Activated naive CD8-positive, alpha-beta T cell treated with anti-CD3 and anti-CD28 coated beads for 36 hours (primary cell): ENCODE results near the gene CXorf58. TPM values are rescaled to one million over a fixed set of nuclear protein-coding genes. Genes with fewer than 3 reads are reported as not detected.
"Not testable (repeated sequence)": the region's sequence is repeated elsewhere in the genome, so short reads cannot be mapped to it uniquely, and the experiment has no call there.

Experiments
- DNase-seq: peaks from one replicate; pipeline ENCODE4 v3.0.0; 2021
- H3K27ac Mint-ChIP-seq: one replicate; pipeline ENCODE4 v1.8.0; 2022; ENCODE audit warnings: mild to moderate bottlenecking, moderate library complexity, mixed read lengths
- H3K27me3 Mint-ChIP-seq: one replicate; pipeline ENCODE4 v1.8.0; 2022; ENCODE audit warnings: mild to moderate bottlenecking, mixed read lengths
- H3K36me3 Mint-ChIP-seq: one replicate; pipeline ENCODE4 v1.8.0; 2021; ENCODE audit warnings: mild to moderate bottlenecking, mixed read lengths
- H3K4me1 Mint-ChIP-seq: one replicate; pipeline ENCODE4 v1.8.0; 2021; ENCODE audit warnings: mixed read lengths
- H3K4me3 Mint-ChIP-seq: one replicate; pipeline ENCODE4 v1.8.0; 2022; ENCODE audit warnings: mild to moderate bottlenecking, moderate library complexity, mixed read lengths
- H3K9me3 Mint-ChIP-seq: one replicate; pipeline ENCODE4 v1.8.0; 2022; ENCODE audit warnings: mixed read lengths
- total RNA-seq, 2 experiments: library from RNA; stranded (reverse); gene quantifications; one replicate each; pipeline ENCODE4 v1.2.3, GENCODE V29; 2021

CXorf58 gene
- total RNA-seq, 2 experiments from 2014 or later = 0.24 TPM; not detected in 1

DNA sequence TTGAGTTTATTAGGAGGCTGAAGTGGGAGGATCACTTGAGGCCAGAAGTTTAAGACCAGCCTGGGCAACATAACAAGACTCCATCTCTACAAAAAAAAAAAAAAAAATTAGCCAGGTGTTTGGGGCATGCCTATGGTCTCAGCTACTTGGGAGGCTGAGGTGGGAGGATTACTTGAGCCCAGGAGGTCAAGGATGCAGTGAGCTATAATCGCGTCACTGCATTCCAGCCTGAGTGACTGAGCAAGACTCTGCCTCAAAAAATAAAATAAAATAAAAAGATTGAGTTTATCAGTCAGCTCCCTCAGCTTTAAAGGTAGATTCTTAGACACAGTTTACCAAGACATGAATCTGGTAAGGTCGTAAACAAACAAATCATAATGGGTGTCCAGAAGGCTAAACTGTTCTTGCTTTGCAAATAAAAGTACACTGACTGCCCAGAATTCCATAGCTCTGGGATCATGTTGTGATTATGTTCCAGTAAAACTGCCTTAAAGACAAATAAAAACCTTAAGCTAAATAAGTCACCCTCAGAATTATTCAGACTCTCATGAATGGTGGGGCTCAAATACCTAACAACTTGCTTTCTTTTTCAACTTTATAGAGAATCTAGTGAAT lies 18.8 kb upstream of the CXorf58 start:
- H3K4me3 Mint-ChIP-seq = no peak overlapping the region
- H3K27me3 Mint-ChIP-seq = no peaks in the 10 kb centered on the region
- H3K9me3 Mint-ChIP-seq = no peaks in the 10 kb centered on the region
- DNase-seq = no peak
- H3K36me3 Mint-ChIP-seq = peaks cover 5% of the 10 kb centered on the region
- no peak overlapping the region for H3K27ac Mint-ChIP-seq
- H3K4me1 Mint-ChIP-seq = peaks cover 7% of the 10 kb centered on the region

DNA sequence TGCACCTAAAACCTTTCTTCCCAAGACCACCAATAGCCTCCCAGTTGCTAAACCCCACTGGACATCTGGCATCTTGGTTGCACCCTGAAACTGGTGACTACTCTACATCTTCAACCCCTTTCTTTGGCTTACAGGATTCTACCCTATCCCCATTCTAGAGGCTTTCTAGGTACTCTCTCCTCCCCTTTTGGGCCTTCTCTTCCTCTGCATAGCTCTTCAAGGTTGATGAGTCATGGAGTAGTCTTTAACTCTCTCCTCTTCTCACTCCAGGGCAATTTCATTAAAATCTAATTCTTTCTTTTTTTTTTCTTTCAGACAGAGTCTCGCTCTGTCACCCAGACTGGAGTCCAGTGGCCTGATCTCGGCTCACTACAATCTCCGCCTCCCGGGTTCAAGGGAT lies 16.9 kb upstream of the CXorf58 start:
- Mint-ChIP-seq H3K27ac (no peak overlapping the region), H3K27me3 (no peaks in the 10 kb centered on the region), H3K4me1 (peaks cover 1% of the 10 kb centered on the region), H3K36me3 (peaks cover 3% of the 10 kb centered on the region), H3K4me3 (no peak overlapping the region), H3K9me3 (no peaks in the 10 kb centered on the region)
- no peak for DNase-seq

DNA sequence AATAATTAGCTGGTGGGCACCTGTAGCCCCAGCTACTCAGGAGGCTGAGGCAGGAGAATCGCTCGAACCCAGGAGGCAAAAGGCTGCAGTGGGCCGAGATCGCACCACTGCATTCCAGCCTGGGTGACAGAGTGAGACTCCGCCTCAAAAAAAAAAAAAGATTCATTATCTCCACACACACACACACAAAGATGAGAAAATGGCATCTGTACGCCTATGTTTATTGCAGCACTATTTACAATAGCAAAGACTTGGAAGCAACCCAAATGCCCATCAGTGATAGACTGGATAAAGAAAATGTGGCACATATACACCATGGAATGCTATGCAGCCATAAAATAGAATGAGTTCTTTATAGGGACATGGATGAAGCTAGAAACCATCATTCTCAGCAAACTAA lies 12.8 kb upstream of the CXorf58 start:
- not testable (repeated sequence) for H3K36me3 Mint-ChIP-seq, H3K27me3 Mint-ChIP-seq, DNase-seq, H3K9me3 Mint-ChIP-seq, H3K27ac Mint-ChIP-seq, H3K4me3 Mint-ChIP-seq, H3K4me1 Mint-ChIP-seq

DNA sequence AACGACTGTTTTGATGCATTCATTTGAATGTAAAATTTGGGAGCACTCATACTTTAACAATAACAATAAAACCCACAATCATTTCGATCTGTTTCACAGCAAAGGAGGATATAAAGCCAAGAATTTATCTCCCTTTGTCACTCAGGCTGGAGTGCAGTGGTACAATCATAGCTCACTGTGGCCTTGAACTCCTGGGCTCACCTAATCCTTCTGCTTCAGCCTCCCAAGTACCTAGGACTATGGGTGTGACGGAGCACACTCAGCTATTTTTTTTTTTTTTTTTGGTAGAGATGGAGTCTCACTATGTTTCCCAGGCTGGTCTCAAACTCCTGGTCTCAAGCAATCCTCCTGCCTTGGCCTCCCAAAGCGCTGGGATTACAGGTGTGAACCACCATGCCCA lies 11.3 kb upstream of the CXorf58 start:
- not testable (repeated sequence) for H3K4me1 Mint-ChIP-seq, H3K27ac Mint-ChIP-seq

DNA sequence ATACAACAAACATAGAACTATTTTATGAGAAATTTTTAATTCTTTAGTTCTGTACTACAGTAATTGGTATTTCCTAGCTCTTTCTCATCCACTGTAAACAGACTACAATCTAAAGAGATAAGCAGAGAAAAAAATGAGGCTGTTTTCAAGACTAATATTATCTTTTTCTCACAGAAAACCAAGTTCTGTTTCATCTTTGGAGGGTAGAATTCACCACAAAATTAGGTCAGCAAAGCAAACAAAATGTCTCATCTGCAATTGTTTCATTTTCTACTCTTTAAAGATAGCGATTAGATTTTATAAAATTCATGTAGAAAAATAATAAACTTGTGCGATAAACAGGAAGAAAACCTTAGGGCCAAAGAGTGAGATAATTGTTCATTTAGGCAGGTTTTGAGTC lies 10.8 kb upstream of the CXorf58 start:
- DNase-seq = no peak
- no peaks in the 10 kb centered on the region for H3K9me3 Mint-ChIP-seq
- no peaks in the 10 kb centered on the region for H3K27me3 Mint-ChIP-seq
- no peak overlapping the region for H3K27ac Mint-ChIP-seq
- no peak overlapping the region for H3K4me3 Mint-ChIP-seq
- H3K36me3 Mint-ChIP-seq = no peaks in the 10 kb centered on the region
- H3K4me1 Mint-ChIP-seq = peaks cover 6% of the 10 kb centered on the region

More for the DNA sequence above, 11.3 kb upstream of the CXorf58 start:
- H3K36me3 Mint-ChIP-seq, H3K9me3 Mint-ChIP-seq, DNase-seq, H3K4me3 Mint-ChIP-seq, H3K27me3 Mint-ChIP-seq: not testable (repeated sequence)

DNA sequence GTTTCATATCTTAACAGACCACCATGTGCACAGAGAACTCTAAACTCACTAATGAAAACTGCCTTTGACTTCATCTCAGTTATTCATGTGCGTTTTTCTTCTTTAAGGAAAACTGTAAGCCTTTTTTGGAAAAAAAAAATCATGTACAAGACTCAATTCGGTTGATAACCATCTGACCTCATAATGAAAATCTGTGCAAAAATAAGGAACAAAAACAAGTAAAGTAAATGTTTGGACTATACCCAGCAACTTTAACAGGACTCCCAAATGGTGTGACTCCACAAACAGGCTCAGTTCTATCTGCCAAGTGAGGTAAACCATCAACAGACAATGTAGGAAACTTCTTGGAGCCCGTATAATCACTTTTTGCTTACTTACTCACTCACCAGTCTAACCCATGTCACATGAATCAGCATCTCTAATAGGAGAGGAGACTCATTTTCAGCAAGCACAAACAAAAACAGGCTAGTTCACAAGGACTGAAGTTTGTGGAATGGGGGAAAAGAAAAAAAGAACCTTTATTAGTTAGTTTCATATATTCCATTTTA lies 9.3 kb upstream of the CXorf58 start:
- Mint-ChIP-seq H3K4me3 (no peak overlapping the region), H3K27ac (no peak overlapping the region), H3K36me3 (no peaks in the 10 kb centered on the region), H3K4me1 (peaks cover 6% of the 10 kb centered on the region), H3K27me3 (no peaks in the 10 kb centered on the region), H3K9me3 (no peaks in the 10 kb centered on the region)
- no peak for DNase-seq

DNA sequence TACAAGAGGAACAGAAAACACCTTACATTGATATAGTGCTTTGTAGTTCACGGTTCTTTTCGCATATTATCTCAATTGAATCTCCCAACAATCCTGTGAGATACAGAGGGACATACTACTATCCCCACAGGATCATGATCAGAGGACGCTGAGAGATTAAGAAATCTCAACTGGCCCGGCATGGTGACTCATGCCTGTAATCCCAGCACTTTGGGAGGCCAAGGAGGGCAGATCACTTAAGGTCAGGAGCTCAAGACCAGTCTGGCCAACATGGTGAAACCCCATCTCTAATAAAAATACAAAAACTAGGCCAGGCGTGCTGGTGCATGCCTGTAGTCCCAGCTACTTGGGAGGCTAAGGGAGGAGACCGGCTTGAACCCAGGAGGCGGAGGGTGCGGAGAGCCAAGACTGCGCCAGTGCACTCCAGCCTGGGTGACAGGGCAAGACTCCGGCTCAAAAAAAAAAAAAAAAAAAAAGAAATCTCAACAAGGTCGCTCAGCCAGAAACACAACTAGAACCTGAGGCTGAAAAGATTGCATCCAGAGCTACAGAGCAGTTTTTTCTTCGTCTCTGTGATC lies 7.5 kb upstream of the CXorf58 start:
- no peak overlapping the region for H3K27ac Mint-ChIP-seq

DNA sequence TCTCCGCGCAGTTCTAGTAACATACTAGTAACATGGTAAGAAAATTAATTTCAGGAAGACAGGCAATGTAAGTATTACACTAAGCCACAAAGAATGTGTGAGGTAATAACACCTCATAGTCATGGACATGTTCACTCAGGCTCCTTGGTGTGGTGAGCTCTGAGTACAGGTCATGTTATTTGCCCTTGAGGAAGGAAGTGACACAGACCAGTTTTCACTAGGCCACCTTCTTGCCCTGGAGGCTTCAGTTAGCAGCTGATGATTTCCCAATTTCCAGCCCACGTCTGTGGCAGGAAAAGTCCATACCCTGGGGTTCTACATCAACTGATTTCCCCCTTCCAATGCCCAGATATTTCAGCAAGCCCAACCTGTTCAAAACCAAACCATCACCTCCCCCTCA lies 6.7 kb upstream of the CXorf58 start:
- Mint-ChIP-seq H3K4me3 (no peak overlapping the region), H3K27ac (no peak overlapping the region), H3K9me3 (no peaks in the 10 kb centered on the region), H3K4me1 (peaks cover 8% of the 10 kb centered on the region), H3K27me3 (no peaks in the 10 kb centered on the region), H3K36me3 (no peaks in the 10 kb centered on the region)
- DNase-seq = no peak

More for the DNA sequence above, 7.5 kb upstream of the CXorf58 start:
- DNase-seq = no peak
- Mint-ChIP-seq H3K27me3 (no peaks in the 10 kb centered on the region), H3K4me1 (peaks cover 6% of the 10 kb centered on the region), H3K36me3 (no peaks in the 10 kb centered on the region), H3K4me3 (no peak overlapping the region), H3K9me3 (no peaks in the 10 kb centered on the region)

DNA sequence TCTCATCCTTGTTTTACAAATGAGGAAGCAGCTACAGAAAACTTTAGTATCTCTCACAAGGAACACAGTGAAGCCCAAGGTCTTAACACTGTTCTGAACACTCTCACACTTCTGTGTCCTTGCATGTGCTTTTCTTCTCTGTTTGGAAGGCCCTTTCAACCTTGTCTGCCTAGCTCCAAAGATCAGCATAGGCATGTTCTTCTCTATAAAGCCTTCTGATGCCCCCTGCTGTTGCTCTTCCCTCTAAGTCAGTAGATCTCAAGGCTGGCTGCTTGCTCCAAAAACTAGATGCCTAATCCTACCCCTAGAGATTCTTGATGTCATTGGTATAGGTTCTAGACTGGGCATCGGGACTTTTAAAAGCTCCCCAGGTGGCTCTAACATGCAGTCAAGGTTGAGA lies 6.0 kb upstream of the CXorf58 start:
- H3K27me3 Mint-ChIP-seq = no peaks in the 10 kb centered on the region
- no peak overlapping the region for H3K27ac Mint-ChIP-seq
- no peaks in the 10 kb centered on the region for H3K36me3 Mint-ChIP-seq
- peak; percentile 9 for DNase-seq
- H3K9me3 Mint-ChIP-seq = no peaks in the 10 kb centered on the region
- H3K4me3 Mint-ChIP-seq = no peak overlapping the region
- H3K4me1 Mint-ChIP-seq = peaks cover 12% of the 10 kb centered on the region

DNA sequence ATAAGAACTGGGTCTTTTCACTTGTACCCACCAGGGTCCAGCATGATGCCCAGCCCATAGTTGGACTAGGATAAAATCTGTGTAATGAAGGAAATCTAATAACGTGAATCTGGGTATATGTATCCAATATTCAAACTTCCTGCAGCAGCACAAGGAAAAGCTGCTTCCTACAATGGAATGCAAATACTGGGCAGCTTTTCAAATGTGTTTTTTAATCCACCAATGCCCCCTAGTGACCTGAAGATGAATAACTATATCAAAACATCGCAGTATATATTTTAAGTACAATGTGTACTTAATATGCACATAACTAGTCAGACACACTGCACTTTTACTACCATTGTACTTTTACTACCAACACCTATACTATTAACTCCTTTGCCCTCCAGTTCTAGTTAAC lies 5.4 kb upstream of the CXorf58 start:
- H3K27ac Mint-ChIP-seq = no peak overlapping the region
- no peaks in the 10 kb centered on the region for H3K36me3 Mint-ChIP-seq
- H3K9me3 Mint-ChIP-seq = no peaks in the 10 kb centered on the region
- DNase-seq = no peak
- H3K27me3 Mint-ChIP-seq = no peaks in the 10 kb centered on the region
- H3K4me1 Mint-ChIP-seq = peaks cover 8% of the 10 kb centered on the region
- no peak overlapping the region for H3K4me3 Mint-ChIP-seq

DNA sequence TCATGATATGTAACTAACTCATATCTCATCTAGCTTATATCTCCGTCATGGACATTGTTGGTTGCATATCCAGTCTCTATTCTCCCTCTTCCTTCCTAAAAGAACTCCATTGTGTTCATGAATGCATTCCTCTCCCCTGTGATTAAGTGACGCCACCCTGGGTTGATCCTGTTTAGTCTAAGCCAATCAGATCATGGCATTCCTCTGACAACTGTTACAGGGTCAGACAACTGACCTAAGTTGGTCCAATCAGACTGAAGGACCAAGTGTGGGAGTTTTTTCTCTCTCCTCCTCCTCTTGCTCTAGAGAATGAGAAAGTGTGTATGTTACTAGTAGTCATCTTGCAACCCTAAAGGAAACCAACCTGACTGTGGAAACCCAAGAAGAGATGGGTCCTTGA lies 3.7 kb upstream of the CXorf58 start:
- H3K4me3 Mint-ChIP-seq = no peak overlapping the region
- H3K36me3 Mint-ChIP-seq = no peaks in the 10 kb centered on the region
- DNase-seq = no peak
- H3K27me3 Mint-ChIP-seq = no peaks in the 10 kb centered on the region
- H3K9me3 Mint-ChIP-seq = no peaks in the 10 kb centered on the region
- H3K27ac Mint-ChIP-seq = no peak overlapping the region
- peaks cover 16% of the 10 kb centered on the region for H3K4me1 Mint-ChIP-seq

DNA sequence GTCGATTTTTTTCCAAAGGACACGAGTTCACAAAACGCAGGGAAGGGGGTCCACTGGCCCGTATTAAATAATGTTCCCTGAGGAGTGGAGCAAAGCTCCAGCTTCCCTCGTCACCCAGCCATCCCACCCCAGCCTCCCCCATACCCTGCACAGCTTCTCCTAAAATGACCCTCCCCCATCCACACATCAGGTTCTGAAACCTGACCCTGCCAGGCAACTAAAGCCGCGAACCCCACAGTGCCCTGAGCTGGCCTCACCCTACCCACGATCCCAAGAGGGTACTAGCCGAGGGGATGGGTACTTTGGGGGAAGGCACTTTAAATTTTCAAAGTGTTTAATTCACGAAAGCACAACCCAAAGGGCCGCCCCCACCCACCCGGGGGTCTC lies 702 bp upstream of the CXorf58 start:
- Mint-ChIP-seq H3K36me3 (no peaks in the 10 kb centered on the region), H3K9me3 (no peaks in the 10 kb centered on the region), H3K27ac (peak overlapping the region; percentile 84), H3K4me3 (peak overlapping the region; percentile 82), H3K4me1 (peaks cover 16% of the 10 kb centered on the region), H3K27me3 (no peaks in the 10 kb centered on the region)
- no peak for DNase-seq

DNA sequence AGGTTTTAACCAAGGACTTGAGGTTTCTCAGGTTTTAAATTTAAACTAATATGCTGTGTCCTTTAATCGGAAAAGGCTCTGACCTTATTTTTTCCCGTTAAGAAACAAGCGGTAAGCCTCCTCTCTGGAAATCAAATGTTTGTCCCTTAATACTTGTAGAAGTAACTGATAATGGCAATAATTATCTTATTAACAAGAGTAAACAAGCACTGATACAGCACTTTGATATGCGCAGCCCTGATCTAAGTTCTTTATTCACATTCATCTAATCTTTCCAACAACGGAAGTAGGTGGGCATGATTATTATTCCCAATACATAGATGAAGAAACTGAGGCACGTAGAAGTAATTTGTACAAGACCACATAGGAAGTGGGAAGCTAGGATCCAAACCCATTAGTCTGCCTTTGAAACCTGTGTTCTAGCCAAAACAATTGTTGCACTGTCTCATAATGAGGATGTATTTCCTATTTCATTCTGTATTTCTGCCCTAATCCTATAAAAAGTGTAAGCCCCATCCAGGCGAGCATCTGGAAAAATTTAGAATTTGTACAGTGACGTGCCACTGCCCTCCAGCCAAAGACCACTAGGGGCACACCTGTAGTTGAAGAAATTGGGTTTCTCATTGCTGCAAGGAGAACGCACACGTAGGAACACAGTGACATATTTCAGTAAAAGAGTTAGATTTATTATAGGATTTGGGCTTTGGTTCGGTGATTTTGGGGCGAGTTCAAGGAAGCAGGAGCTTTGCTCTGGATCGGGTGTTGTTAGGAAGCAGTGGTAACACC lies 606 bp downstream of the CXorf58 start:
- peak overlapping the region; percentile 87 for H3K27ac Mint-ChIP-seq
- no peaks in the 10 kb centered on the region for H3K9me3 Mint-ChIP-seq
- peaks cover 16% of the 10 kb centered on the region for H3K4me1 Mint-ChIP-seq
- no peaks in the 10 kb centered on the region for H3K36me3 Mint-ChIP-seq
- DNase-seq = peak; percentile 13
- H3K4me3 Mint-ChIP-seq = peak overlapping the region; percentile 63
- no peaks in the 10 kb centered on the region for H3K27me3 Mint-ChIP-seq

DNA sequence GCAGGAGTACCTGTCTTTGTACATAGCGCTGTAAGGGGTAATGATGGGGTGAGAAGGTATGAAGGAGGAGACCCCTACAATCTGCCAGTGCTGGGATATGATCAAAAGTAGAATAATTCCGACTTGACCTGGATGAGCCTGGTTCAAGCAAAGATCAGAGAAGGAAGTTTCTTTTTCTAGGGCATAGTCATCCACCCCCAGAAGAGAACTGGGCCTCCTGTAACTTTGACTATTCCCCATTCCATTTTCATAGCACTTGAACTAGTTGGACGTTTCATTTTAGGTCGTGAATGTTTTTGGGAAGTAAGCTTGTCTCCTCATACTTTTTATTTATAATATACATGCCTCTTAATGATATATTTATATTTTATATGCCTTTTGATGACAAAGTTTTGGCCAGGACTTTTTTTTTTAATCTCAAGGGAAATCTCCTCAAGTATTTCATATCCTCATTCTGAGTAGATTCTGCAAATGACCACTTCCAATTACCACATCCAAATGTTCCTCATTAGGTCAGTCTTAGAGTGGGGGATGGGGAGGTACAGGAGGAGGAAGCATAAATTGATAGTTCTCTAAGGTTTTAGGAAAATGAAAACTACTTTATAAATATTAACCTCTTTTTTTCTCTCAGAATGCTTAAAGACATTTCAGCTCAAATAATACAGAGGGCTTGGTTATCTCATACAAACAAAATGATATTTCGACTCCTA lies 3.5 kb downstream of the CXorf58 start:
- H3K36me3 Mint-ChIP-seq = no peaks in the 10 kb centered on the region
- H3K9me3 Mint-ChIP-seq = no peaks in the 10 kb centered on the region
- no peak overlapping the region for H3K4me3 Mint-ChIP-seq
- no peak overlapping the region for H3K27ac Mint-ChIP-seq
- DNase-seq = no peak
- H3K27me3 Mint-ChIP-seq = no peaks in the 10 kb centered on the region
- H3K4me1 Mint-ChIP-seq = peaks cover 13% of the 10 kb centered on the region

DNA sequence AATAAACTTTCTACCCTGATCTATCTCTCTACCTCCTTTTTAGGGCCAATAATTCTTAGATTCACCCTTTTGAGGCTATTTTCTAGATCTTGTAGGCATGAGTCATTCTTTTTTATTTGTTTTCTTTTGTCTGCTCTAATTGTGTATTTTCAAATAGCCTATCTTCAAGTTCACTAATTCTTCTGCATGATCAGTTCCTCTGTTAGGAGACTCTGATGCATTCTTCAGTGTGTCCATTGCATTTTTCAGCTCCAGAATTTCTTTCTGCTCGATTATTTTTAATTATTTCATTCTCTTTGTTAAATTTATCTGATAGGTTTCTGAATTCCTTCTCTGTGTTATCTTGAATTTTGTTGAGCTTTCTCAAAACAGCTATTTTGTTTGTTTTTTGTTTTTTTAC lies 11.3 kb downstream of the CXorf58 start:
- Mint-ChIP-seq H3K27me3 (no peaks in the 10 kb centered on the region), H3K4me1 (no peaks in the 10 kb centered on the region), H3K27ac (no peak overlapping the region), H3K9me3 (no peaks in the 10 kb centered on the region), H3K36me3 (no peaks in the 10 kb centered on the region), H3K4me3 (no peak overlapping the region)
- no peak for DNase-seq
